ENCODE results near the gene LRRC10.

Gene LRRC10

GRCh38 chr12:69644511-69644910 is 33.8 kb upstream of the LRRC10 start:
- no peak overlapping the region for H3K9ac ChIP-seq (ENCODE audit: low read length)
- no peak overlapping the region for H3K4me3 ChIP-seq (ENCODE audit: low read depth in 1 of 2, low read length in 2 of 2)
- H3K36me3 ChIP-seq (ENCODE audit: insufficient read depth, low read length), result no peaks in the 10 kb centered on the region
- no peaks in the 10 kb centered on the region for H3K9me3 ChIP-seq (ENCODE audit: low read length)
- no peaks in the 10 kb centered on the region for H3K4me1 ChIP-seq (ENCODE audit: insufficient read depth, low read length)
- H3K27me3 ChIP-seq (ENCODE audit: control insufficient read depth in 1 of 2, insufficient read depth in 2 of 2, low read length in 2 of 2), result no peaks in the 10 kb centered on the region
- no peak overlapping the region for H3K27ac ChIP-seq (ENCODE audit: low read depth, low read length)

- H3K9ac ChIP-seq (ENCODE audit: low read length), result no peak overlapping the region
Measured at GRCh38 chr12:69642531-69642930, 31.8 kb upstream of the LRRC10 start.

GRCh38 chr12:69641546-69641945 is 30.8 kb upstream of the LRRC10 start:
- Histone ChIP-seq H3K36me3 (ENCODE audit: insufficient read depth, low read length) (no peaks in the 10 kb centered on the region), H3K9me3 (ENCODE audit: low read length) (no peaks in the 10 kb centered on the region), H3K4me1 (ENCODE audit: insufficient read depth, low read length) (no peaks in the 10 kb centered on the region), H3K27me3 (ENCODE audit: control insufficient read depth in 1 of 2, insufficient read depth in 2 of 2, low read length in 2 of 2) (no peaks in the 10 kb centered on the region), H3K27ac (ENCODE audit: low read depth, low read length) (no peak overlapping the region), H3K9ac (ENCODE audit: low read length) (no peak overlapping the region), H3K4me3 (ENCODE audit: low read depth in 1 of 2, low read length in 2 of 2) (no peak overlapping the region)

More at GRCh38 chr12:69642531-69642930, 31.8 kb upstream of the LRRC10 start:
- H3K9me3 ChIP-seq (ENCODE audit: low read length), result no peaks in the 10 kb centered on the region
- H3K27ac ChIP-seq (ENCODE audit: low read depth, low read length), result no peak overlapping the region
- H3K4me3 ChIP-seq (ENCODE audit: low read depth in 1 of 2, low read length in 2 of 2), result no peak overlapping the region
- no peaks in the 10 kb centered on the region for H3K27me3 ChIP-seq (ENCODE audit: control insufficient read depth in 1 of 2, insufficient read depth in 2 of 2, low read length in 2 of 2)
- no peaks in the 10 kb centered on the region for H3K36me3 ChIP-seq (ENCODE audit: insufficient read depth, low read length)
- no peaks in the 10 kb centered on the region for H3K4me1 ChIP-seq (ENCODE audit: insufficient read depth, low read length)

GRCh38 chr12:69639400-69640016 is 28.8 kb upstream of the LRRC10 start:
- Histone ChIP-seq H3K9me3 (ENCODE audit: low read length) (no peaks in the 10 kb centered on the region), H3K36me3 (ENCODE audit: insufficient read depth, low read length) (no peaks in the 10 kb centered on the region), H3K4me3 (ENCODE audit: low read depth in 1 of 2, low read length in 2 of 2) (no peak overlapping the region), H3K27me3 (ENCODE audit: control insufficient read depth in 1 of 2, insufficient read depth in 2 of 2, low read length in 2 of 2) (no peaks in the 10 kb centered on the region), H3K9ac (ENCODE audit: low read length) (no peak overlapping the region), H3K4me1 (ENCODE audit: insufficient read depth, low read length) (no peaks in the 10 kb centered on the region), H3K27ac (ENCODE audit: low read depth, low read length) (no peak overlapping the region)

GRCh38 chr12:69633061-69633460 is 22.4 kb upstream of the LRRC10 start:
- H3K36me3 ChIP-seq (ENCODE audit: insufficient read depth, low read length), result no peaks in the 10 kb centered on the region
- H3K27ac ChIP-seq (ENCODE audit: low read depth, low read length), result no peak overlapping the region
- no peak overlapping the region for H3K9ac ChIP-seq (ENCODE audit: low read length)
- no peaks in the 10 kb centered on the region for H3K4me1 ChIP-seq (ENCODE audit: insufficient read depth, low read length)
- H3K9me3 ChIP-seq (ENCODE audit: low read length), result no peaks in the 10 kb centered on the region
- no peaks in the 10 kb centered on the region for H3K27me3 ChIP-seq (ENCODE audit: control insufficient read depth in 1 of 2, insufficient read depth in 2 of 2, low read length in 2 of 2)
- H3K4me3 ChIP-seq (ENCODE audit: low read depth in 1 of 2, low read length in 2 of 2), result no peak overlapping the region

- H3K36me3 ChIP-seq (ENCODE audit: insufficient read depth, low read length), result no peaks in the 10 kb centered on the region
- no peak overlapping the region for H3K27ac ChIP-seq (ENCODE audit: low read depth, low read length)
- no peak overlapping the region for H3K9ac ChIP-seq (ENCODE audit: low read length)
- H3K9me3 ChIP-seq (ENCODE audit: low read length), result no peaks in the 10 kb centered on the region
- no peaks in the 10 kb centered on the region for H3K27me3 ChIP-seq (ENCODE audit: control insufficient read depth in 1 of 2, insufficient read depth in 2 of 2, low read length in 2 of 2)
- H3K4me1 ChIP-seq (ENCODE audit: insufficient read depth, low read length), result no peaks in the 10 kb centered on the region
- H3K4me3 ChIP-seq (ENCODE audit: low read depth in 1 of 2, low read length in 2 of 2), result no peak overlapping the region
Measured at GRCh38 chr12:69630191-69630590, 19.5 kb upstream of the LRRC10 start.

- H3K27me3 ChIP-seq (ENCODE audit: control insufficient read depth in 1 of 2, insufficient read depth in 2 of 2, low read length in 2 of 2), result no peaks in the 10 kb centered on the region
- no peaks in the 10 kb centered on the region for H3K9me3 ChIP-seq (ENCODE audit: low read length)
- no peak overlapping the region for H3K4me3 ChIP-seq (ENCODE audit: low read depth in 1 of 2, low read length in 2 of 2)
- H3K36me3 ChIP-seq (ENCODE audit: insufficient read depth, low read length), result no peaks in the 10 kb centered on the region
- no peak overlapping the region for H3K9ac ChIP-seq (ENCODE audit: low read length)
- H3K4me1 ChIP-seq (ENCODE audit: insufficient read depth, low read length), result no peaks in the 10 kb centered on the region
- H3K27ac ChIP-seq (ENCODE audit: low read depth, low read length), result no peak overlapping the region
Measured at GRCh38 chr12:69627501-69627900, 16.8 kb upstream of the LRRC10 start.

- no peaks in the 10 kb centered on the region for H3K36me3 ChIP-seq (ENCODE audit: insufficient read depth, low read length)
- H3K27ac ChIP-seq (ENCODE audit: low read depth, low read length), result no peak overlapping the region
- no peaks in the 10 kb centered on the region for H3K9me3 ChIP-seq (ENCODE audit: low read length)
- no peaks in the 10 kb centered on the region for H3K4me1 ChIP-seq (ENCODE audit: insufficient read depth, low read length)
- H3K4me3 ChIP-seq (ENCODE audit: low read depth in 1 of 2, low read length in 2 of 2), result no peak overlapping the region
- H3K27me3 ChIP-seq (ENCODE audit: control insufficient read depth in 1 of 2, insufficient read depth in 2 of 2, low read length in 2 of 2), result no peaks in the 10 kb centered on the region
- H3K9ac ChIP-seq (ENCODE audit: low read length), result no peak overlapping the region
Measured at GRCh38 chr12:69623970-69624369, 13.3 kb upstream of the LRRC10 start.

- Histone ChIP-seq H3K4me3 (ENCODE audit: low read depth in 1 of 2, low read length in 2 of 2) (no peak overlapping the region), H3K27ac (ENCODE audit: low read depth, low read length) (no peak overlapping the region), H3K9ac (ENCODE audit: low read length) (no peak overlapping the region), H3K36me3 (ENCODE audit: insufficient read depth, low read length) (no peaks in the 10 kb centered on the region), H3K27me3 (ENCODE audit: control insufficient read depth in 1 of 2, insufficient read depth in 2 of 2, low read length in 2 of 2) (no peaks in the 10 kb centered on the region), H3K4me1 (ENCODE audit: insufficient read depth, low read length) (no peaks in the 10 kb centered on the region), H3K9me3 (ENCODE audit: low read length) (no peaks in the 10 kb centered on the region)
Measured at GRCh38 chr12:69621551-69621950, 10.8 kb upstream of the LRRC10 start.

- Histone ChIP-seq H3K36me3 (ENCODE audit: insufficient read depth, low read length) (no peaks in the 10 kb centered on the region), H3K27ac (ENCODE audit: low read depth, low read length) (no peak overlapping the region), H3K9me3 (ENCODE audit: low read length) (no peaks in the 10 kb centered on the region), H3K4me3 (ENCODE audit: low read depth in 1 of 2, low read length in 2 of 2) (no peak overlapping the region), H3K4me1 (ENCODE audit: insufficient read depth, low read length) (no peaks in the 10 kb centered on the region), H3K9ac (ENCODE audit: low read length) (no peak overlapping the region), H3K27me3 (ENCODE audit: control insufficient read depth in 1 of 2, insufficient read depth in 2 of 2, low read length in 2 of 2) (no peaks in the 10 kb centered on the region)
Measured at GRCh38 chr12:69620921-69621320, 10.2 kb upstream of the LRRC10 start.

GRCh38 chr12:69620077-69620476 is 9.4 kb upstream of the LRRC10 start:
- Histone ChIP-seq H3K27me3 (ENCODE audit: control insufficient read depth in 1 of 2, insufficient read depth in 2 of 2, low read length in 2 of 2) (no peaks in the 10 kb centered on the region), H3K9ac (ENCODE audit: low read length) (no peak overlapping the region), H3K36me3 (ENCODE audit: insufficient read depth, low read length) (no peaks in the 10 kb centered on the region), H3K9me3 (ENCODE audit: low read length) (no peaks in the 10 kb centered on the region), H3K27ac (ENCODE audit: low read depth, low read length) (no peak overlapping the region), H3K4me3 (ENCODE audit: low read depth in 1 of 2, low read length in 2 of 2) (no peak overlapping the region), H3K4me1 (ENCODE audit: insufficient read depth, low read length) (no peaks in the 10 kb centered on the region)

- no peaks in the 10 kb centered on the region for H3K27me3 ChIP-seq (ENCODE audit: control insufficient read depth in 1 of 2, insufficient read depth in 2 of 2, low read length in 2 of 2)
- H3K4me1 ChIP-seq (ENCODE audit: insufficient read depth, low read length), result no peaks in the 10 kb centered on the region
- H3K4me3 ChIP-seq (ENCODE audit: low read depth in 1 of 2, low read length in 2 of 2), result no peak overlapping the region
- H3K27ac ChIP-seq (ENCODE audit: low read depth, low read length), result no peak overlapping the region
- no peaks in the 10 kb centered on the region for H3K9me3 ChIP-seq (ENCODE audit: low read length)
- no peaks in the 10 kb centered on the region for H3K36me3 ChIP-seq (ENCODE audit: insufficient read depth, low read length)
- no peak overlapping the region for H3K9ac ChIP-seq (ENCODE audit: low read length)
Measured at GRCh38 chr12:69619050-69619449, 8.3 kb upstream of the LRRC10 start.
